HuH-7.5 (cell line): ENCODE results near the gene SIMC1.
"Not testable (repeated sequence)": the region's sequence is repeated elsewhere in the genome, so short reads cannot be mapped to it uniquely, and the experiment has no call there.

ENCODE experiments used
- DNase-seq: peaks from one replicate; pipeline ENCODE4 v3.0.0; 2011; ENCODE audit warnings: low spot score

The SIMC1 gene

DNA sequence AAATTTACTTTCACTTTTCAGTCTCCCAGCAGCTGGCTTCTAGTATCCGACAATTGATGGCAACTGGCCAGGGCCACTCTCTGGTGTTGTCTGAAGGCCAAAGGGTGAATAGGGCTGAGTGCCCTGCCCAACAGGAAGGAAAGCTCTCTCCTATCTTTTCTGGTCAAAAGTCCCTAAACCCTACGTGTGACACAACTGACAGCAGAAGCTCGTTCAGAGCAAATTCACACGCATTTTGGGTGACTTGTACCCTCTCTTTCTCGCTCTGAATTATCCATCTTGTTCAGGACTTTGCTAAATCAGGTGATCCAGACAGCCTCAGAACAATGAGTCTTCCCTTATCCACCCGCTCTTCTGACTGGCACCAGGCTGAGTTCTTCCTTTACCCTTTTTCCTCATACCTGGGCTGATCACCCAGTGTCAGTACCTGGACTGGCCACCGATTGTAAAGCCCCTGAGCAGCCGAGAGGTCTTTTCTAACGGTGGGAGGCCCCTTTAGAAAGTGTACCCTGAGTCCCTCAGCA is 21.8 kb upstream of the SIMC1 start:
- not testable (repeated sequence) for DNase-seq

DNA sequence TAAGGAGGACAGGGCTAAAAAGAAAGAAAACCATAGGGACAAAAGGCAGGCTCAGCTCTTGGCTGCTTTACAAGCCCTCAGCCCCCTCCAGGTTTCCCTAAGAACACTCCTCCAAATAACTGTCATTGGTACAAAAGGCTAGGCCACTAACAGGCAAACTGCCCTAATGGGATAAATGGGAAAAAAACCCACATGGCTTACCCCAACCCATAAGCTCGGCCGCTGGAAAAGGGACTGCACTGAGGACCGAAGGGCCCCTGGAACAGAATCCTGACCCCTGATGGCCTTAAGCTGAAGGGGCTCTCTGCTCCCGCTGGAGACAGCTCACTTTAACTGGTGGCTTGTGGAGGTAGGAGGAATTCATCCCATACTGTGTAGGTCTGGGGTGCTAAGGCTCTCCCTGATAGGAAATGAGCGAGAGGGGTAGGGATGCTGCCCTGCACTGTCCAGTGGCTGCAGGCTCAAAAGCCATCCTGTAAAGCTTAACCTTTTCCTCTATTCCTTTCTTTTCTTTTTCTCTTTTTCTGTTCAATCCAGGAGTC is 21.0 kb upstream of the SIMC1 start:
- DNase-seq = not testable (repeated sequence)

DNA sequence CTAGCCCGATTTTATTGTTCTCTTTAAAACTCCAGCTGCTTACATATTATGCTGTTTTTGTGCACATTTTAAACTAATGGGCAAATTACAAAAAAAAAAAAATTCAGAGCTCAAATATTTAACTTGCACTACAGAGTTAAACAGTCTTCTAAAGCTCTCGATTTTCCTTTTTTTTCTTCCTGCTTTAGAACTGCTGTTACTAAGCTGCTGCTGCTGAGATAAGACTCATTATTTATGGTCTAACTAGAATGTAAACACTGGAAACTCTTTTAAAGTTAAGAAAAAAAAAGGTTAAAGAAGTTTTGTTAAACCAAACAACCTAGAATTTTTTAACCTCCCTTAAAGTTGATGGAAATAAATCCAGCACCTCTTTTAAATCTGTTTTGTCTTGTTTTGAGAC is 20.5 kb upstream of the SIMC1 start:
- DNase-seq = not testable (repeated sequence)

DNA sequence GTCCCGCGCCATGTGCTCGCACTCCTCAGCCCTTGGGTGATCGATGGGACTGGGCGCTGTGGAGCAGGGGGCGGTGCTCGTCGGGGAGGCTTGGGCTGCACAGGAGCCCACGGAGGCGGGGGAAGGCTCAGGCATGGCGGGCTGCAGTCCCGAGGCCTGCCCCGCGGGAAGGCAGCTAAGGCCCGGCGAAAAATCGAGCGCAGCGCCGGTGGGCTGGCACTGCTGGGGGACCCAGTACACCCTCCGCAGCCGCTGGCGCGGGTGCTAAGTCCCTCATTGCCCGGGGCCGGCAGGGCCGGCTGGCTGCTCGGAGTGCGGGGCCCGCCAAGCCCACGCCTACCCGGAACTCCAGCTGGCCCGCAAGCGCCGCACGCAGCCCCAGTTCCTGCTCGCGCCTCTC is 16.2 kb upstream of the SIMC1 start:
- not testable (repeated sequence) for DNase-seq

DNA sequence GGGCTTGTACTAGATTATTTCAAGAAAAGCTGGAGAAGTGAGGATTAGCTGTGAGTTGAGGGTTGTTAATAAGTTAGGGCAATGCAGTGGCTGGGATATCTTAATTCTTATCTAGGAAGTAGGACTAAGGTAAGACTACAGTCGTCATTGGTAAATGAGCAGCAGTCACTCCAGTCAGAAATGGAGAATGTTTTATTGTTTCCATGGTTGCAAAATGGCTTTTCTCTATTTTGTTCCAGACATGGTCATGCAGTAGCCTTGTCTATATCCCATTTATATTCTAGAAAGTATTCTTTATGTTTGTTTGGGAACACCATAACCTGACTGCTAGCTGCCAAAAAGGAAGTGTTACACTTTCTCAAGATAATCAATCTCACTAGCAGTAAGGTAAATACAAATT is 9.9 kb upstream of the SIMC1 start:
- DNase-seq = not testable (repeated sequence)

DNA sequence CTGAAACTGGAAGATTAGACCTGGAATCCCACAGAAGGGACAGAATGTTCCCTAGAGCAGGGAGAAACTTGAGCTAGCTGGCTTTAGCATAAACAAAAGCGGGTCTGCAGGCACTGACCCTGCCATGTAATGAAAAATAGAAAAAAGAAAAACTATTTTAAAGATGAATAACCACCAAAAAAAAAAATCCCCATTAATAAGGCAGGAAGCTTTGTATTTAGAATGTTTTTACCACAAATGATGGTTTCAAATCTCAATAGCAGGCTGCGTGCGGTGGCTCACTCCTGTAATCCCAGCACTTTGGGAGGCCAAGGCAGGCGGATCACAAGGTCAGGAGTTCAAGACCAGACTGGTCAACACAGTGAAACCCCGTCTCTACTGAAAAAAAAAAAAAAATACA is 5.0 kb upstream of the SIMC1 start:
- DNase-seq = not testable (repeated sequence)

DNA sequence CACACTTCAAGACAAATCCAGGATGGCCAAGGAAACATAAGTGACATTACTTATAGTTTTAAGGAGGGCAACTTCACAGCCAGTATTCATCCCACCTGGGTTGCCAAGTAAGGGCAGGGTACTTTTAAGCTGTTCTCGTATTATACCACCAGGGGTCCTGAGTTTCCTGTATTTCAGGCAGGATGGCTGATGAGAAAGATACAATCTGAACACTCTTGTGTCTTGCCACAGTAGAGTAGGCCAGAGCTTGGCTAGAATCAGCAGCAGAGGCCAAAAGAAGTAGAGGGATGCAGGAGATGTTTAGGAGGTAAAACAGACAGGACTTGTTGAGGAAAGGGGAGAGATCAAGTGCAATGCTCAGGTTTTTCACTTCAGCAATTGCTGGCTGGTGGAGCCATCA is 3.1 kb upstream of the SIMC1 start:
- peak; percentile 20 for DNase-seq

DNA sequence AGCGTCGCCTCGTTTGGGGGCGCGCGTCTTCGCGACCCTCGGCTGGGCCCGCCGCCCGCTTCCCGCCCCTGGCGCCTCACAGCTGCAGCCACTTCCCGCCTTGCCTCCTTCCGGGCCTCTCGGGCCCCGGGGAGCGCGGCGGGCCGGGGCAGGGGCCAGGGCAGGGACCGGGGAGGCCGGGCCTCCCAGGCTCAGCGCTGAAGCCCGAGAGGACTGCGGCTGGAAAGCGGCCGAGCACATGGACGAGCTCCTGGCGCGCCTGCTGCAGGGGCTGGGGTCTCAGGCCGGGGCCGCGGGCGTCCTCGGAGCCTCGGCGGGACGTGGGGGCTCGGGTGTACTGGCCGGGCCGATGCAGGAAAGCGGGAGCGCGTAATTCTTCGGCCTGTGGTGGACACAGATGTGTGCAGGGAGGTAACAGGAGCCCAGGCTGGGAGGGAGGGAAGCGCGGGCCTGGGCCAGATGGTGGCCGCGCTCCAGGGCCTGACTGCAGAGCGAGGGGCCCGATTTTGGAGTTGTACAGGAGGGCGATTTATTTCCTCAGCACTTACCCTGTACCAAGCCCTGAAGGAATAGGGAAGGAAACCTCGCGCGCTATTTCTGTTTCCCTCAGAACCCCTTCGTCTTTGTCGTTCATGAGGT is 540 bp downstream of the SIMC1 start:
- not testable (repeated sequence) for DNase-seq

DNA sequence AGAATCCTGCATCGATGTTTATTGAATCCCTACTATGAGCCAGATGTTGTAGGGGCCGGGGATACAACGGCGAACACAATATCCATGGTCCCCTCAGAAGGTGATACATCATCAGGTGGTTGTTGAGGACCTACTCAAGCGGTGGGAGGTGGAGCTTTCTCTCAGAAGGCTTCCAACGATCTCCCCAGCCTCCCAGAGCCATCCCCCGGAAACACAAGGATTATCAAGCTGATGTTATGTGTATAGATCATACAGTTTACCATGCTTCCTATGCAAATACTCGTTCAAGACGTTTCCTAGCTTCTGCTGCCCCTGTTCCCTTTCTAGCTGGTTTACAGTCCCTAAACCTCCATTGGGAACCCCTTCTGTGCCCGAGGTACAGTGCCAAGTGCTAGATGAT is 1.1 kb downstream of the SIMC1 start:
- not testable (repeated sequence) for DNase-seq

DNA sequence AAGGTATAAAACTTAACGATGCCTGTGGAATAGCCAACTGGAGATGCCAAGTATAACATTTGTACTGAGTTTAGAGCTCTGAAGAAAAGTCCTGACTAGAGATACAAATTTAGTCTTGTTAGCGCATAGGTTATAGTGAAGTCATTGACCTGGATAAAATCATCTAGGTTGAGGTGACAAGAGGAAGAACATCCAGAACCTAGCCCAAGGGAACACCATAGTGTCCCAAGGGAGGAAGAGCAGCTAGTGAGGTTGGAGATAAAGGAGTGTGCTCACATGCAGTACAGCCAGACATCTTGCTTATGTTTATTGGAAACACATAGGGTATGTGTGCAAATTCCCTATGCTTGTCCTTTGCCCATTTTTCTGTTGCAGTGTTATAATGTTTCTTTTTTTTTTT is 6.1 kb downstream of the SIMC1 start:
- not testable (repeated sequence) for DNase-seq

DNA sequence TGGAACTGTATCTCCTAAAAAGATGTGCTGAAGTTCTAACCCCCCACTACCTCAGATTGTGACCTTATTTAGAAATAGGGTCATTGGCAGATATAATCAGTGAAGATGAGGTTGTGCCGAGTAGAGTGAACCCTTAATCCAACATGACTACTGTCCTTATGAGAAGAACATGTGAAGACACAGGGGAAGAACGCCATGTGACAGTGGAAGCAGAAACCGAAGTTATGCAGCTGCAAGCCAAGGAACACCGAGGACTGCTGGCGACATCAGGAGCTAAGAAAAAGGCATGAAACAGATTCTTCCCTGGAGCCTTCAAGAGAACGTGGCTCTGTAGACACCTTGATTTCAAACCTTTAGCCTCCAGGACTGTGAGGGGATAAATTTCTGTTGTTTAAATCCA is 6.8 kb downstream of the SIMC1 start:
- not testable (repeated sequence) for DNase-seq

DNA sequence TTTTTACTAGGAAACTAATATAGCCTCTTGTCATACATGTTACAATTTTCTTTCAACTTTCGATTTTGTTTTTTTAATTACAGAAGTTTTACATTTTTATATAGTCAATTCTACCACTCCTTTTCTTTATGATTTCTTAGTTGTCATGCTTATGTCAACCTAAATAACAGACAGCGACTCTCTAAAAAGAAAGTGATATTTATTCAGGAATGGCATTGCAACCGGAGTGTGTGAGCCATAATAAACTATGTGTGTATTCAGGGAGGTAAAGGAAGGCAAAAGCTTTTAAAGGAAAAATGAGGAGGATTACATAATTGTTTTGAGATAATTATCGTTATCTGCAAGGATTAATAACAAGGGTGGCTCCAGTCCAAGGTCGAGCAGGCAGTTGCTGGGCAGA is 7.3 kb downstream of the SIMC1 start:
- not testable (repeated sequence) for DNase-seq

DNA sequence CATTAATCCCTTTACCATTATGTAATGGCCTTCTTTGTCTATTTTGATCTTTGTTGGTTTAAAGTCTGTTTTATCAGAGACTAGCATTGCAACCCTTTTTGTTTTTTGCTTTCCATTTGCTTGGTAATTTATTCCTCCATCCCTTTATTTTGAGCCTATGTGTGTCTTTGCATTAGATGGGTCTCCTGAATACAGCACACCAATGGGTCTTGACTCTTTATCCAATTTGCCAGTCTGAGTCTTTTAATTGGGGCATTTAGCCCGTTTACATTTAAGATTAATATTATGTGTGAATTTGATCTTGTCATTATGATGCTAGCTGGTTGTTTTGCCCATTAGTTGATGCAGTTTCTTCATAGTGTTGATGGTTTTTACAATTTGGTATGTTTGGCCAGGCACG is 12.5 kb downstream of the SIMC1 start:
- not testable (repeated sequence) for DNase-seq

DNA sequence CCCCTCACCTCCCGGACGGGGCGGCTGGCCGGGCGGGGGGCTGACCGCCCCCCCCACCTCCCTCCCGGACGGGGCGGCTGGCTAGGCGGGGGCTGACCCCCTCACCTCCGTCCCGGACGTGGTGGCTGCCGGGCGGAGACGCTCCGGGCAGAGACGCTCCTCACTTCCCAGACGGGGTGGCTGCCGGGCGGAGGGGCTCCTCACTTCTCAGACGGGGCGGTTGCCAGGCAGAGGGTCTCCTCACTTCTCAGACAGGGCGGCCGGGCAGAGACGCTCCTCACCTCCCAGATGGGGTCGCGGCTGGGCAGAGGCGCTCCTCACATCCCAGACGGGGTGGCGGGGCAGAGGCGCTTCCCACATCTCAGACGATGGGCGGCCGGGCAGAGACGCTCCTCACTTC is 13.9 kb downstream of the SIMC1 start:
- not testable (repeated sequence) for DNase-seq

DNA sequence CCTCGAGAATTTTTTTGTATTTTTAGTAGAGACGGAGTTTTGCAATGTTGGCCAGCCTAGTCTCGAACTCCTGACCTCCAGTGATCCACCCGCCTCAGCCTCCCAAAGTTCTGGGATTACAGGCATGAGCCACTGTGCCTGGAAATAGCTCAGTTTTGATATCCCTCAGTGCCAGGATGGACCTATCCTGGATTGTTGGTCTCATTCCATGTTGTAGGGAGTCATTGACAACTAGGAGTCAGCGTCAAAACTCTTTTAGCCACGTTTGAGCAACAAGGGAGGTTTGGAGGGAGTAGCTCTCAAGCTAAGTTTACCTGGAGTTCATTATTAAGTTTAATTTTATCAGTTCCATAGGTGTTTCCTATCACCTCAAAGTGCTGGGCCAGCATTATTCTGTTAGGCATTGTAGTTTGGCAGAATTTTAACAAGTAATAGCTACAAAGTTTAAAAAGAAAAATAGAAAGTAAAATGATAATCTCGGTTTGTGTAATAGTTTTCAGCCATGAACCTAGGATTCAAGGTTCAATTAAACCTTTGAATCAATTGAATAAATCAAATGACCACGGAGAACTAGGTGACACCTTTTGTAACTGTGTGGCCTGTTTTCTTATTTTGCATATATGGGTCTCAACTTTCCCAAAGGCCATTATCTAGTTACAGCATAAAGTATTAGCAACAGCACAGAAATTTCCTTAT is 15.3 kb downstream of the SIMC1 start:
- not testable (repeated sequence) for DNase-seq

DNA sequence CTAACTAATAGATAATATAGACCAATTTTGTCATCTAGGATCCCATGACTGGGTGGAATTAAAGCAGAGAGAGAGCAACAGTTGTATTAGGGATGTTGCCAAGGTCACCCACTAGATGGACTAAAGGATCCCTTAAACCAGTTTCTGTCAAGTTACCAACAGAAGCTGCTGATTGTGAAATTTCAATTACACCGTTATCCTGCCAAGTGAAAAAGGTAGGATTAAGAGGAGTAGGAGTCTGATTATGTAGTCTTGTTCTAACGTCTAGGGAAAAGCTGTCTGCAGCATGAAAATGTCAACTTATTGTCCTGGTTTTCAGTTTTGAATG is 15.8 kb downstream of the SIMC1 start:
- not testable (repeated sequence) for DNase-seq

DNA sequence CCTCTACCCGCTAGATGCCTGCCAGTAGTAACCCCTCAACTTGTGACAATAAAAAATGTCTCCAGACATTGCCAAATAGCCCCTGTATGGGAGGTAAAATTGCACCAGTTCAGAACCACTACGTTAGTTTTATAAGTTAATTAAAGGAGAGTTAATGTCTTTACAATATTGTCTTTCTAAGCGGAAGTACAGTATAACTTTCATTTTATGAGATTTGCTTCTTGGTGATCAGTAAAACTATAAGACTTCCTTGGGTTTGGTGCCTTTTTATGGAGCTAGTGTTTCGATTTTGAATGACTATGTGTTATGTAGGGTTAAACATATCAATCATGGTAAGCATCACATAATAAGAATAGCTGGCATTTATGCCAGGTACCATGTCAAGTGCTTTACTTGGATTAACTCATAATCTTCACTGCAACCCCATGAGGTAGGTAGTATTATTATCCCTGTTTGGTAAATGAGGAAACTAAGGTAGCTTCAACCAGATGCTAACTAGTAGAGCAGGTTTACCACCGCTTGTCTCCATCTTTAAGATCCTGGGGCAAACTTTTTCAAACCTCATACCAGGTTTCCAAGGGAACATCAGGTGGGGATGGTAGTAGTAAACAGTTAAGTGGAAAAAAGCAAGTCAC is 19.8 kb downstream of the SIMC1 start:
- DNase-seq = not testable (repeated sequence)

DNA sequence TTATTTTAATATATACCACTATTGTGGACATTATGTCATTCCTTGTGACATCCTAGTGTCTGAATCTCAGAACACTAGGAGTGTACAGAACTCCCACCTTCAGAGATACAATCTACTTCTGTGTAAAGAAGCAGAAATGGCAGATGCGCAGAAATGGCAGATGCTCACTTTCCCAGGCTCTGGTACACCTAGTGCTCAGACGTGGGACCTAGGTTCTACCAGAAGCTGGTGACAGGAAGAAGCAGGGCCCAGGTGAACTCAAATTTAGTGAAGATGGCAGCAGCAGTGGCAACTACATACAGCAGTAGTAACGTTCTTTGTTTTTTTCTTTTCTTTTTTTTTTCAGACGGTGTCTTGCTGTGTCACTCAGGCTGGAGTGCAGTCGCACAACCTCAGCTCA is 22.5 kb downstream of the SIMC1 start:
- DNase-seq = not testable (repeated sequence)

DNA sequence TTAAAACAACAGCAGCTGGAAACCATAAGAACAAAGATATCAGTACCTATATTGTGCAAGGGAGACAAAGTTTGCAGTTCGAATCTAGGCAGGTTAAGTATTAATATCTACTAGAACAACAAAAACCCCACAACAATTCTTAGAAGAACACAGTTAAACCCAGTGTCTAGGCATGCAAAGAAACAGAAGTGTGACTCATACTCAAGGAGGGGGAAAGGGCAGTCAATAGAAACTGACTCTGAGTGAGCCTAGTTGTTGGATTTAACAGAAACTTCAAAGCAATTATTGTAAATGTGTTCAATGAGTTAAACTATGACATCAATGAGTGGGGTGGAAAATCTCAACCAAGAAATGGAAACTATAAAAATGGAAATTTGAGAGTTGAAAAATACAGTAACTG is 28.2 kb downstream of the SIMC1 start:
- DNase-seq = not testable (repeated sequence)

DNA sequence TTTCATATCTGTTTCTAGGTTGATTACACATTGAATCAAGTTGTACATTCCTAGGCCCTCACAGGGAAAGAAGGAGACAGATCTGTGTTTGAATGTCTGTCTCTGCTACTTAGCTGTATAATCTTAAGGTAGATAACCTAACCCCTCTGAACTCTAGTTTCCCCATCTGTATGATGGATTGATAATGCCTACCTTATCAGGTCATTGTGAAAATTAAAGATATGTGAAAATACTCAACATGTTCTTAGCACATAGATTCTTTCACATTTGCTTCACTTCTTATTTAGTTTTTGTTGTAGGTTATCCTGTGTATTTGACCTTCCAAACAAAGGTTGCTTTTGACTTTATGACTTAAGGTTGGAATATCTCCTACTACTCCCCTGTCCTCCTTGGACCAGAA is 50.8 kb downstream of the SIMC1 start:
- DNase-seq = not testable (repeated sequence)

DNA sequence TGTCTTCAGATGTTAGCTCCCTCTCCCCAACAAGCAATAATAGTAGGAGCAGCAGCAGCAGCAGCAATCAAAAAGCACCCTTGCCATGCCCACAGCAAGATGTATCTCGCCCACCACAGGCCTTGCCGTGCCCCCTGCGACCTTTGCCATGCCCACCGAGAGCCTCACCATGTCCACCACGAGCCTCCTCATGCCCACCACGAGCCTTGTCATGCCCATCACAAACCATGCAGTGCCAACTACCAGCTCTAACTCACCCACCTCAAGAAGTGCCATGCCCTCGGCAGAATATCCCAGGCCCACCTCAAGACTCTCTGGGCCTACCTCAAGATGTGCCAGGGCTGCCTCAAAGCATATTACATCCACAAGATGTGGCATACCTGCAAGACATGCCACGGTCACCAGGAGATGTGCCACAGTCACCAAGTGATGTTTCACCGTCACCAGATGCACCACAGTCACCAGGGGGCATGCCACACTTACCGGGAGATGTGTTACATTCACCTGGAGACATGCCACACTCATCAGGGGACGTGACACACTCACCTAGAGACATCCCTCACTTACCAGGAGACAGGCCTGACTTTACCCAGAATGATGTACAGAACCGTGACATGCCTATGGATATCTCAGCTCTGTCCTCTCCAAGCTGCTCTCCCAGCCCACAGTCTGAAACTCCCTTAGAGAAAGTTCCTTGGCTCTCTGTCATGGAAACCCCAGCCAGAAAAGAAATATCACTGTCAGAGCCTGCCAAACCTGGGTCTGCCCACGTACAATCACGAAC is 52.0 kb downstream of the SIMC1 start:
- not testable (repeated sequence) for DNase-seq

DNA sequence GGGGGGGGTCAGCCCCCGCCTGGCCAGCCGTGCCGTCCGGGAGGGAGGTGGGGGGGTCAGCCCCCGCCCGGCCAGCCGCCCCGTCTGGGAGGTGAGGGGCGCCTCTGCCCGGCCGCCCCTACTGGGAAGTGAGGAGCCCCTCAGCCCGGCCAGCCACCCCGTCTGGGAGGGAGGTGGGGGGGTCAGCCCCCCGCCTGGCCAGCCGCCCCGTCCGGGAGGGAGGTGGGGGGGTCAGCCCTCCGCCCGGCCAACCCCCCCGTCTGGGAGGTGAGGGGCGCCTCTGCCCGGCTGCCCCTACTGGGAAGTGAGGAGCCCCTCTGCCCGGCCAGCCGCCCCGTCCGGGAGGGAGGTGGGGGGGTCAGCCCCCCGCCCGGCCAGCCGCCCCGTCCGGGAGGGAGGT is 67.1 kb downstream of the SIMC1 start:
- DNase-seq = not testable (repeated sequence)
